HG03066 (cell line): ENCODE measurements around the gene NID1.
A peak's percentile ranks its signal among the peaks of the same experiment; 100 is the strongest.
"Not testable (repeated sequence)": the region's sequence is repeated elsewhere in the genome, so short reads cannot be mapped to it uniquely, and the experiment has no call there.

ENCODE experiments used
- ATAC-seq: cut with Tn5 transposase; IDR thresholded peaks from one replicate; pipeline ENCODE4 v1.9.1; 2021; ENCODE audit warnings: low read depth; ENCODE audit not compliant: unreplicated experiment

The NID1 gene

DNA sequence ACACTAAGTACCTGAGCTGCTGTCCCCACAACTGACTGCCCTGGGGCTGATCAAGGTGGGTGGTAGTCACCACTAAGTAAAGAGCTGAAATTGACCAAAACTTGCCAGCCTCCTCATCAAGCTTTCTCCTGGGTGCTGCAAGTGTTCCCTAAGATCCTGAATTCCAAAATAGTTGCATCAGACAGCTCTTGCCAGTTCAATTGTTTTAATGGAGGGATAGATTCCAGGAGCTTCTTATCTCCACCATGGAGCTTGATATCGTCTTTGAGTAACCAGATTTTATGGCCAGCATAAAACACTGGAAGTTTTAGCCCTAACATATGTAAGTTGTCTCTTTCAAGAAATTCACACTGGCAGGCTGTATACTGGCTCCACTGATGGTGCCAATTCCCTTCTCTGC is 90.3 kb downstream of the NID1 start:
- ATAC-seq: no peak

DNA sequence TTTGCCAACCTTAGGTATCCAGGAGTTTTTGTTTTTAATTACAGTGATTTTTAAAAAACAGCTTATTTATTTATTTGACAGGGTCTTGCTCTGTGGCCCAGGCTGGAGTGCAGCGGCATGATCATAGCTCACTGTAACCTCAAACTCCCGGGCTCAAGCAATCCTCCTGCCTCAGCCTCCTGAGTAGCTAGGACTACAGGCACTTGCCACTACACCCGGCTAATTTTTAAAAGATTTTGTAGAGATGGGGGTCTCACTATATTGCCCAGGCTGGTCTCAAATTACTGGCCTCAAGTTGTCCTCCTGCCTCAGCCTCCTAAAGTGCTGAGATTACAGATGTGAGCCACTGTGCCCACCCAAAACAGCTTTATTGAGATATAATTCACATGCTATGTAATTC is 92.2 kb downstream of the NID1 start:
- ATAC-seq: not testable (repeated sequence)

DNA sequence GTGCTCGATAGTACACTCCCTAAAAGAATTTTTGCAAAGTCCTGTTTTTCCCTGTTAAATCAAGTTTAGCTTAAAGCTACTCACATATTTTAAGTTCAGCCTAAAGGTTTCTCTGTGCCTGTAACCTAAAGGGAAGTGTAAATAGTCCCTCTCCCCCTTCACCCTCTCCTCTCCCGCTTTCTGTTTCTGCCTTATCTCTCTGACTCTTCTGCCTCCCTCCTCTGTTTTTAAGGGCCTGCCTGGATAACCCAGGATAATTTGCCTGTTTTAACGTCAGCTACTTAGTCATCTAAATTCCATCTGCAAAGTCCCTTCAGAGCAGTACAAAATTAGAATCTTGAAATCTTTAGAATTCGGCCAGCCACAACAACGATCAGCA is 92.6 kb downstream of the NID1 start:
- peak; percentile 32 for ATAC-seq

DNA sequence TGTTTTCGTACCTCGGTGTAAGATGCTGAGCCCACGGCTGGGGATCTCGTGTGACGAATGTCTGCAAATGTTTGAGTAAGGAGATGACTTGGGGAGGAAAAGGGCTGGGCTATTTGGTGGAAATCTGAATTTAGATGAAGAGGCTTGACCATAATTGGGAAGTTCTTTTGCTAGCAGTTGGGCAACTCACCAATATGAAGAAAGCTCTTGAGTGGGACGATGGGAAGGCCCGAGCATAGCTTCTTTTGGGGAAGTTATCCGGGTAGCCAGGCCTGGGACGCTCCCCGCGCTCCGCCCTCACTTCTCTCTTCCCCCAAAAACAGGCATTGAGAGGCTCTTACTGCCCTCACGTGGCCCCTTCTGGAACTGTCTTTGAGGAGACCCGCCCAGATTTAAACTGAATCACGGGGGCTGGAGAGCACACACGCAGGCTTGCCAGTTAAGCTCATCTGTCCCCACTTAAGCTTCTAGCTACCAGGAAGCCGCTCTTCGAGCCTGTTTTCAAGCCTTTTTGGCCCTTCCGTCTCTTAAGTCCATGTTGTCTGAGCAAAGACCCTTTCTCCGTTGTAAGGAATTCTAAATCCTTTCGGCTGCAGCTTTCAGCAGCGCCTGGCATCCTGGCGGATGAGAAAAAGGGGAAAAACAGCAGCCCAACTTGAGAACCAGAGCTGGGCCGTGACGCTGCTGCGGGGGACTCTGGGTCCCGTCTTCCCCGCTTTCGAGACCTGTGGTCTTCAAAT is 93.1 kb downstream of the NID1 start:
- peak; percentile 97 for ATAC-seq

DNA sequence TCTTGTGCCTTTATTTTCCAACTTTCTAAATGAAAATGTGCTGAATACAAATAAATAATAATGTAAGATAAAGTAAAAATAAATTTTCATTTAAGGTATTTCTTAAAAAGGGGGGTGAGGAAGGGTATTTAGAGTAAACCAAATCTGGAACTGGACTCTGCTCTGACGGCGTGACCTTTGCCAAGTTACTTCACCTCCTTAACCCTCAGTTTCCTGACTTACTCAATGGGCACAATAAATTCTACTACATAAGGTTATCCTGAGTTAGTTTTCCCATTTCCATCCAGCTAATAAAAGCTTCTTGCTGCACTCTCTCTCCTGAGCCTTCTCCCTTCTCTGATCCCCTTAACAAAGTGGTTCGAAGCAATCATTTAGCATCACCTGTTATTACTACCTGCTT is 93.9 kb downstream of the NID1 start:
- ATAC-seq: no peak

DNA sequence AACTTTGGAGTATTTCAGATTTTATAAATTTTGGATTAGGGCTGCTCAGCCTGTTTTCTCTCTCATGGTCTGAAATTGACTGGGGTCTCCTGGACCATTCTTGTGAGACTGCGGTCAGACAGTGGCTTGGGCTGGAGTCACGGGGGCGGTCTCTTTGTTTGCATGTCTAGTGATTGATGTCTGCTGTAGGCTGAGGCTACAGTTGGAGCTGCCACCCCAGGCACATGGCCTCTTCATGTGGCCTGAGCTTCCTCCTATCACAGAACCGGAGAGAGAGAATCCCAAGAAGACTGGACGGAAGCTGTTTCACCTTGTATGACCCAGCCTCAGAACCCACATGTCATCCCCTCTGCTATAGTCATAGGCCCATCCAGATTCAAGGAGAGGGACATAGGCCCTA is 96.1 kb downstream of the NID1 start:
- ATAC-seq: no peak

DNA sequence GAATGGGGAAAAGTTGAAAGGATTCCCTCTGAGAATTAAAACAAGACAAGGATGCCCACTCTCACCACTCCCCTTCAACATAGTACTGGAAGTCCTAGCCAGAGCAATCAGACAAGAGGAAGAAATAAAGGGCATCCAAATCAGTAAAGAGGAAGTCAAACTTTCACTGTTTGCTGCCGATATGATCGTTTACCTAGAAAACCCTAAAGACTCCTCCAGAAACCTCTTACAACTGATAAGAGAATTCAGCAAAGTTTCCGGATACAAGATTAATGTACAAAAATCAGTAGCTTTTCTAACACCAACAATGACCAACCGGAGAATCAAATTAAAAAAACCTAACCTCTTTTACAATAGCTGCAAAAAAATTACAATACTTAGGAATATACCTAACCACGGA is 98.8 kb downstream of the NID1 start:
- ATAC-seq: not testable (repeated sequence)

DNA sequence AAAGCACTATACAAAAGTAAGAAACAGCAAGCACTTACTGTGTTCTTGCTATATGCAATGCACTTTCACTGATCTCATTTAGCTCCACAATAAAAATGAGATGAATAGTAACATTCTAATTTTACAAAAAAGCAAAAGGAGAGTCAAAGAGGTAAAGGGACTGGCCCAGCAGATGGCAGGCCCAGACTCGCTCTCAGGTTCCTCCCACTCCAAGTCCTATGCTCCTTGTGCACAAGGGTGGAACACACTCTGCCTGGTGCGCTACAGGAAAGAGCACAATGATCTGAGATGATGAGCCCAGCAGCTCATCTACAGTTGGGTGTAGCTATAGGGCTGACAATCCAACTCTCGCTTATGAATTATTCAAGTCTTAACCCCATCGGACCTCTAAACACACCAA is 104.1 kb downstream of the NID1 start:
- ATAC-seq: no peak

DNA sequence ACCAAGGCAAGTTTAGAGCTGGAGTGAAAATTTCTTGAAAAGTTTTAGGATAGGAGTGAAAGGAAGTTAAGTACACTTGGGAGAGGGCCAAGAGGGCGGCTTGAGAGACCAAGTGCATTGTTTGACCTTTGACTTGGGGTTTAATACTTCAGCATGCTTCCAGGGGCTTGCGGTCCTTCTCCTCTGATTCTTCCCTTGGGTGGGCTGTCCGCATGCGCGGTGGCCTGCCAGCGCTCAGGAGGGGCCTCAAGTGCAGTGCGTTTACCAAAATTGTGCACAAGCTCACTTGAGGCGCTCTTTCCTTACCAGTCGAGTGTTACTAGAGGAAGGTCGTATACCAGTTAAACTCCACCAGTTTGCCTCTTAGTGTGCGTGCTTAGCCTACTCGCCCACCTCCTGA is 106.9 kb downstream of the NID1 start:
- no peak for ATAC-seq

DNA sequence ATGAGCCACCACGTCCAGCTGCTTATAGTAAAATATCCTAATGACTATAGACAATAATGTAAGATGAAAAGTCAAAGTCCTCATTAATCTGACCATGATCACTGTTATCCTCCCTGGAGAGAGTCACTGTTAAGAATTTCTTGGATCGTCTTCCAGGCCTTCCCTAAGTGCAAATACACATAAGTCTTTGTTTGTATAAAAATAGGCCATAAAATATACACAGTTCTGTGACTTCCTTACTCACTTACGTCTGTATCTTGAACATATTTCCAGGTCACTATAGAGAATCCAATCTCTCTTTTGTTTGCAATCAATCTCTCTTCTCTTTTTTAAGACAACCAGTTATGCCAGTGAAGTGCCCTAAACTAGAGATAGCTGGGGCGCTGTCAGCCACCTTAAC is 109.1 kb downstream of the NID1 start:
- no peak for ATAC-seq

DNA sequence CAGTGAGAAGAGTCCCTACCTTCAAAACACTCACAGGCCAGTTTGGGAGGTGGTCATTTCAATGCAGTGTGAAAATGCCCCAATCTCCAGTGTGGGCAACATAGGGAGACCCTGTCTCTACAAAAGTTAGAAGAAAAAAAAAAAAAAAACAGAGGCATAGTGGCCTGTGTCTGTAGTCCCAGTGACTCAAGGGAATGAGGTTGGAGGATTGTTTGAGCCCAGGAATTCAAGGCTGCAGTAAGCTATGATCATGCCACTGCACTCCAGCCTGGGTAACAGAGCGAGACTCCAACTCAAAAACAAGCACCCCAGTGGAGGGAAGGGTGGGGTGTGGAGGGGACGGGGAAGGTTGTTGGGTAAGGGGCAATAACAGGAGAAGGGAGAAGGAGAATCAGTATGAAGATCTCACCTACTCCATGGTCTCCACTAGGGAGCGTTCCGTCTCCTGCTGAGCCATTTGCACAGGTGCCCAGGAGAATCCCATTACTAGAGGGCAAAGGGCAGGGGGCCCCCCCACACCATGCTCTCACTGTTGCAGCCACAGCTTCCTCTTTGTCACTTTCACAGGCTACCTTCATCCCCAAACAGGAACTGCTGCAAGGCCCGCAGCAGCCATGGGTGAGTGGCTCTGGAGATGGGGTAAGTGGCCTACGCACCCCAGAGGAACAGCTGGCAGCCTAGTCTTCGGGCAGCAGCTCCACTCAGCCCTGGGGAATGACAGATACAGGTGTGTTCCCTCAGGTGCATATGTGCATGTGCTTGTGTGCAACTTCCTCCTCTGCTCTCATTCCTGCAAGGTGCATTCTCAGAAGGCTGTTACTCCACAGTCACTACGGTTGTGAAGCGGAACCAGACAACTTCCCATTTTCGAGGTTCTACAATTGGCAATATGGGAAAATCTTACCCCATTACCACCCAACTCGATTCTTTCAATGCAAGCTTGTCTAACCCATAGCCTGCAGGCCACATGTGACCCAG is 110.3 kb downstream of the NID1 start:
- ATAC-seq: peak; percentile 96

DNA sequence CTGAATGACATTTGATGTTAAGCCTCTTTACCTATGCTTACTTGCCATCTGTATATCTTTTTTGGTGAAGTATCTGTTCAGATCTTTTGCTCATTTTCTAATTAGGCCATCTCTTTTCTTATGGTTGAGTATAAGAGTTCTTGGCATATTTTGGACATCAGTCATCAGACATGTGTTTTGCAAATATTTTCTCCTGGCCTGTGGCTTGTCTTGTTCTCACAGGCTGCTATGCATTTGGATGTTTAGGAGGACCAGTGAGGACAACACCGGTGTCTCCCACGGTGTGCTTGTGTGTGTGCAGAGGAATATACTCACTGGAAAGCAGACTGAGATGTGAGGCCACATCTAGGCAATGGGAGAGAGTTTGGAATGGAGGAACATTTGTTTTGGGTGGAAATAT is 111.1 kb downstream of the NID1 start:
- no peak for ATAC-seq

DNA sequence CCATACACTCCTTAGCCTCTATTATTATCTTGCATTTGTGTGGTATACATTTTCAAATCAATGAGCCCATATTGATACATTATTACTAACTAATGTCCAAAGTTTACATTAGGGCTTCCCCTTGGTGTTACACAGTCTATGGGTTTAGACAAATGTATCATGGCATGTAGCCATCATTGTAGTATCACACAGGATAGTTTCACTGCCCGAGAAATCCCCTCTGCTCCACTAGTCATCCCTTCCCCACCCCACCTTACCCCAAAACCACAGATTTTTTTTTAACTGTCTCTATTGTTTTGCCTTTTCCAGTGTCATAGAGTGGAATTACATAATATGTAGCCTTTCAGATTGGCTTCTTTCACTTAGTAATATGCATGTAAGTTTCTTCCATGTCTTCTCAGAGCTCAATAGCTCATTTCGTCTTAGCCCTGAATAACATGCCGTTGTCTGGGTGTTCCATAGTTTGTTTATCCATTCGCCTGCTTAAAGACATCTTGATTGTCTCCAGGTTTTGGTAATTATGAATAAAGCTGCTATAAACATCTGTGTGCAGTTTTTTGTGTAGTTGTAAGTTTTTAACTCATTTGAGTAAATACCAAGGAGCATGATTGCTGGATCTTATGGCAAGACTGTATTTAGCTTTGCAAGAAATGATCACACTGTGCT is 111.8 kb downstream of the NID1 start:
- ATAC-seq: peak; percentile 33

DNA sequence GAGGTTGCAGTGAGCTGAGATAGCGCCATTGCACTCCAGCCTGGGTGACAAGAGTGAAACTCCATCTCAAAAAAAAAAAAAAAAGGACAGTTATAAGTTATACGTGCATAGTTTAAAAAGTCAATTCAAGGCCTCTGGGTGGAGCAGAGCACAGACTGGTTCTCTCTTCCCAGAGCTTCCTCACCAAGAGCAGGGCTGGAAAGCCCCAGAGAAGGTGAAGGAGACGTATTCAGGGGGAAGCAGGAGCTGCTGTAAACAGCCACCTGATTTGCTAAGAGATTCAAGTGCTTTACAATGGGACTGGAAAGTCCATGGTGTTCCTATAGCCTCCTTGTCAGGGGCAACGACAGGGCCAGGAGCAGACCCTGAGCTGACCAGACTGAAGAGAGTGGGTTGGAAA is 113.2 kb downstream of the NID1 start:
- ATAC-seq: no peak

DNA sequence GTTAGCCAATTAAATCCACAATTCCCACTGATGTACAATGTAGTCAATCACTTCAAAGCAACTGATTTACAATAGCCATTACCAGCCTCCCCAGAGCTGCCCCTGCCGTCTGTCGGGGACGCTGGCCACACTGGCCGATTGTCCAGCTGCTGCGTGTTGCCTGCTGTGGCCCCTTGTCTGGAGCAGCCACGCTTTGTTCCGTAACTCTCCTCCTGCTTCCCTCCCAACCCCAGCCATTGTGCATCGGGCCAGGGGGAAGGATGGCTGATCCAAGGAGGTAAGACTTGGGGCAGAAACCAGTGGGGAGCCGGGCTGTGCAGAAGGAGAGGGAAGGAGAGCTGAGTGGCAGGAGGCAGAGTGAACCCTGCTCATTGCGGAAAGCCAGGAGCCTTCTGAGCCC is 114.6 kb downstream of the NID1 start:
- no peak for ATAC-seq

DNA sequence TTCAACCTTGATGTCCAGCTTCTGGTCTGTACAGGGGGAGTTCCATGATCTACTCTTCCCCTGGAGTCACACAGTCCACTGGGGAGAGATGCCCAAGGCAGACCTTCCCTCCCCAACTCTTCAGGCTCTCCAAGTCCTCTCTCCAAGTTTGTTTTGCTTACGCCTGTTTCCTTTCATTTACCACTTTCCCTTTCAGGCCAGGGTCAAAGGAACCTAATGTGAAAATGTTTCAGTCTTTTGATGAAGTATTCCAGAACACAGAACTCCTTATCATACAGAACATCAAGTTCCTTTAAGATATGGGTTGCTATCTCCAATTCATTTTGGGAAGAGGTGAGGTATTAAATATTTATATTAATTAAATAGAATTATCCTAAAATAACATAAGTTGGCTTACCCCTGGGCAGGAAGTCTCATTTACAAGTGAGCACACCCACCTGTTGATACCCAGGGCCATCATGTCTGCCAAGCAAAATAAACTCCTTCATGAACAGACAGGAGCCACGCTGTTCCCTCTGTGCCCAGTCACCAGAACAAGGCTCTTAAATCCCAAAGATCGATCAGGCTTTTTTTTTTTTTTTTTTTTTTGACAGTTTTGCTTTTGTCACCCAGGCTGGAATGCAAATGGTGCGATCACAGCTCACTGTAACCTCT is 116.0 kb downstream of the NID1 start:
- no peak for ATAC-seq

DNA sequence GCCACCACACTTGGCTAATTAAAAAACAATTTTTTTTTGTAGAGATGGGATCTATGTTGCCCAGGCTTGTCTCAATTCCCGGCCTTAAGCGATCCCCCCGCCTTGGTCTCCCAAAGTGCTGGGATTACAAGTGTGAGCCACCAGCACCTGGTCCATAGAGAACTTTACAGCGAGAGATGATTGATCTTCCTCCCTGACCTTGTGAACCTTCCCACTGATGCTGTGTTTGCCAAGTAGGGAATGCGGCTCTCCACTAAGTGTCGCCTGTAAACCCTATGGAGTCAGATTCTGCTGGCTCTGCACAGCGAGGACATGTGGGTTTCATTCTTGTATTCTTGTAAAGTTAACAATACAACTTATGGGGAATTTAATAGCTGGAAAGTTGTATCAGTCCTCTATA is 116.9 kb downstream of the NID1 start:
- no peak for ATAC-seq

DNA sequence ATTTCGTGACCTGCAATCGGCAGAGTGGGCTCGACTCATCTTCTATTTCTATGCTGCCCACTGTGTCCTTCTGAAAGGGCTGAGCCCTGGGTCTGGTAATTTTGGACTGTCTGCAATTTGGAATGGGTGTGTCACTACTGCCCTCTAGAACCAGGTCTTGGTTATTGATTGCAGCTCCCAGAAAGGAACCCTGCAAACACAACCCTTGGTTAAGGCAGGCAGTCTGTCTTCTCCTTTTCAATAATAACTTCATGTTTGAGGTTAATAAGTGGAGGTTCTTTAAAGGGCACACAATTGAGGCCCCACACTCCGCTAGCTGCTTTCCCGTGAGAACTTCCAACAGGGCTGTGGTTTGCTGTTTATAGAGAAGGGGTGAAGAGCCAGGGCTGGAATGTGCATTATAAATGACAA is 118.3 kb downstream of the NID1 start:
- peak; percentile 63 for ATAC-seq

DNA sequence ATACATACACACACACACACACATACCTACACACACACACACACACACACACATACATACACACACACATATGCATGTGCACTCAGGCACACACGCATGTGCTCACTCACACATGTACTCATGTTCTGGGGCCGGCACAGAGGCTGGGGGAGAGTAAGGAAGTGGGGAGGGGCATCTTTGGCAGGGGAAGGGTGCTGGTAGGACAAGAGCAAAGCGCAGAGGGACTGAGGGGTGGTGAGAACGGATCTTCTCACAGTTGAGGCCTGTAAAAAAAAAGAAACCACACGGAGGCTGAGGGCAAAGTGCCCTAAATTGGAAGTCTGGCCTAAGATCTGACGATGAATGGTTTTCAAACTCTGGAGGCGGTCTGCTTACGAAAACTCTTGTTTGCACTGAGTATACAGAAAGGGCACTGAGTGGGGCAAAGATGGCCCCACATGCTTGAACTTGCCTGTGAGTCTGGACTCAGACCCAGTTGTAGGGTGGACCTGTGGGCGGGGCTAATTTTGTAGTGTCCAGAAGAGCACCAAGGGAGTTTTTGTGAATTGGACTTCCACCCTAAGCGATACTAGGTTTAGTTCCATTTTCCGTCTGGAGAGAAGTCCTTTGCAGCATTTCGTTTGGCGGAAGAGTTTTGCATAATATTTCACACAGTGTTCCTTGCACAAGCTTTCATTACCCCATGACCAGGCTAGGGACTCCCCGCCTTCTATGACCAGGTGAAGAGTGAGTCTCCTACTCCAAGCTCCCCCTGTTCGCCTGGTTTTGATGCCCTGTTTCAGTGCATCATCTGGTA is 118.9 kb downstream of the NID1 start:
- ATAC-seq: peak; percentile 66

DNA sequence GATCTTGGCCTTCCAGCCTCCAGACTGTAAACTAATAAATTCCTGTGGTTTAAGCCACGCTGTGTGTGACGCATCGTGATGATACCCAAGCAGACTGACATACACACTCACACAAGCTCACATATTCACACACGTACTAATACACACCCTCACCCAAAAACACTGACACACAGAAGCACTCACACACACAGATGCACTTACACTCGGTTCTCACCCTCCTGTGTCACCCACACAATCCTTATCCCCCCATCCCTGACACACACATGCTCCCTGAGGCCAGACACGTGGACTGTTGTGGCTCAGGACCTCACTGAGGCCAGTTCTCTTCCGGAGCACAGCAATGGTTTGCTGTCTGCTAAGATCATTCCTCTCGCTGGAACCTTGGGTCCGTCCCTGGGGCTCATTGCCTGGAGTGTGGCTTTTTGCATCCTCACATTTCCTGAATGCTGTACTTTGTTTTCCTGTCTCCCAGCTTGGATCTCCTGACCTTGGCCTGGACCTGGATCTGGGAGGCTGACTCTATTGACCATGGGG is 121.2 kb downstream of the NID1 start:
- ATAC-seq: no peak
